Naive B cell (primary cell): ENCODE measurements around the gene ATAD2B. TPM values are rescaled to one million over a fixed set of nuclear protein-coding genes. Genes with fewer than 3 reads are reported as not detected.
A peak's percentile ranks its signal among the peaks of the same experiment; 100 is the strongest.

Experiments
- ATAC-seq, 2 donors: fragments of 150-1000 bp; cut with Tn5 transposase; 2 replicates each; pipeline ENCODE4 v1.10.0; 2021; ENCODE audit warnings: low read depth in 2 of 2, mild to moderate bottlenecking in 2 of 2, moderate library complexity in 2 of 2
- DNase-seq: peaks from one replicate; pipeline ENCODE4 v3.0.0; 2022
- H3K27ac Mint-ChIP-seq, 6 donors: one replicate each; pipeline ENCODE4 v1.8.0; 2020 to 2022; ENCODE audit warnings: mild to moderate bottlenecking in 6 of 6, mixed read lengths in 6 of 6, moderate library complexity in 5 of 6, inconsistent platforms in 2 of 6
- H3K27me3 Mint-ChIP-seq, 3 donors: one replicate each; pipeline ENCODE4 v1.8.0; 2021 to 2022; ENCODE audit warnings: mixed read lengths in 3 of 3, mild to moderate bottlenecking in 1 of 3
- H3K36me3 Mint-ChIP-seq, 2 donors: one replicate each; pipeline ENCODE4 v1.8.0; 2020 to 2022; ENCODE audit warnings: mixed read lengths in 2 of 2, inconsistent platforms in 1 of 2, mild to moderate bottlenecking in 1 of 2
- H3K4me1 Mint-ChIP-seq, 3 donors: one replicate each; pipeline ENCODE4 v1.8.0; 2020 to 2022; ENCODE audit warnings: mixed read lengths in 3 of 3, inconsistent platforms in 1 of 3, mild to moderate bottlenecking in 1 of 3, moderate library complexity in 1 of 3
- H3K4me3 Mint-ChIP-seq, 8 donors: one replicate each; pipeline ENCODE4 v1.8.0; 2020 to 2022; ENCODE audit warnings: mild to moderate bottlenecking in 8 of 8, mixed read lengths in 8 of 8, moderate library complexity in 8 of 8, inconsistent platforms in 2 of 8
- H3K9me3 Mint-ChIP-seq, 7 donors: one replicate each; pipeline ENCODE4 v1.8.0; 2020 to 2022; ENCODE audit warnings: mixed read lengths in 7 of 7, mild to moderate bottlenecking in 5 of 7, inconsistent platforms in 2 of 7, moderate library complexity in 1 of 7
- polyA plus RNA-seq, 6 donors: library from polyadenylated mRNA; unstranded; fragments of 300-500 nt; fragmentation: Illumina TruSeq; gene quantifications; one replicate each; pipeline ENCODE4 v1.2.3, GENCODE V29; 2021; ENCODE audit warnings: low read depth in 6 of 6

Gene ATAD2B
- polyA plus RNA-seq, 6 donors from 2014 or later, result 8.7 to 21.6 (median 15.0) TPM

- Mint-ChIP-seq H3K36me3 (no peaks in the 10 kb centered on the region), H3K4me3 (no peak overlapping the region), H3K4me1 (peaks cover 5 to 8% (median 6%) of the 10 kb centered on the region in 3 donors), H3K27me3 (peaks cover 0 to under 1% (median 0%) of the 10 kb centered on the region in 3 donors), H3K9me3 (no peaks in the 10 kb centered on the region), H3K27ac (peak overlapping the region in 1 of 6 donors; percentile 75)
- ATAC-seq (no peak), DNase-seq (no peak)
Observed at GRCh38 chr2:23934259-23934658, 7.3 kb upstream of the ATAD2B start.

GRCh38 chr2:23926290-23926749, 603 bp downstream of the ATAD2B start:
- peaks cover 40 to 47% (median 46%) of the 10 kb centered on the region in 3 donors for H3K4me1 Mint-ChIP-seq
- H3K4me3 Mint-ChIP-seq, result peak overlapping the region; percentile 93 to 99 (median 96)
- no peak for DNase-seq
- H3K9me3 Mint-ChIP-seq, result no peaks in the 10 kb centered on the region
- H3K27me3 Mint-ChIP-seq, result no peaks in the 10 kb centered on the region
- peak; percentile 11 to 14 for ATAC-seq
- peak overlapping the region; percentile 99 to 100 (median 100) for H3K27ac Mint-ChIP-seq
- no peaks in the 10 kb centered on the region for H3K36me3 Mint-ChIP-seq

GRCh38 chr2:23925702-23926289, 1.1 kb downstream of the ATAD2B start:
- ATAC-seq, result peak; percentile 69 to 70
- Mint-ChIP-seq H3K36me3 (no peaks in the 10 kb centered on the region), H3K4me1 (peaks cover 40 to 48% (median 46%) of the 10 kb centered on the region in 3 donors)

GRCh38 chr2:23924589-23925359, 2.1 kb downstream of the ATAD2B start:
- Mint-ChIP-seq H3K4me3 (peak overlapping the region in 6 of 8 donors; percentile 62 to 99 (median 95)), H3K4me1 (peaks cover 37 to 58% (median 53%) of the 10 kb centered on the region in 3 donors), H3K27me3 (no peaks in the 10 kb centered on the region), H3K9me3 (no peaks in the 10 kb centered on the region), H3K36me3 (no peaks in the 10 kb centered on the region), H3K27ac (peak overlapping the region in 2 of 6 donors; percentile 99 to 100)
- DNase-seq, result no peak
- no peak for ATAC-seq

More at GRCh38 chr2:23925702-23926289, 1.1 kb downstream of the ATAD2B start:
- Mint-ChIP-seq H3K9me3 (no peaks in the 10 kb centered on the region), H3K27ac (peak overlapping the region; percentile 99 to 100 (median 100)), H3K27me3 (no peaks in the 10 kb centered on the region), H3K4me3 (peak overlapping the region; percentile 93 to 99 (median 96))
- DNase-seq, result peak; percentile 90

DNA sequence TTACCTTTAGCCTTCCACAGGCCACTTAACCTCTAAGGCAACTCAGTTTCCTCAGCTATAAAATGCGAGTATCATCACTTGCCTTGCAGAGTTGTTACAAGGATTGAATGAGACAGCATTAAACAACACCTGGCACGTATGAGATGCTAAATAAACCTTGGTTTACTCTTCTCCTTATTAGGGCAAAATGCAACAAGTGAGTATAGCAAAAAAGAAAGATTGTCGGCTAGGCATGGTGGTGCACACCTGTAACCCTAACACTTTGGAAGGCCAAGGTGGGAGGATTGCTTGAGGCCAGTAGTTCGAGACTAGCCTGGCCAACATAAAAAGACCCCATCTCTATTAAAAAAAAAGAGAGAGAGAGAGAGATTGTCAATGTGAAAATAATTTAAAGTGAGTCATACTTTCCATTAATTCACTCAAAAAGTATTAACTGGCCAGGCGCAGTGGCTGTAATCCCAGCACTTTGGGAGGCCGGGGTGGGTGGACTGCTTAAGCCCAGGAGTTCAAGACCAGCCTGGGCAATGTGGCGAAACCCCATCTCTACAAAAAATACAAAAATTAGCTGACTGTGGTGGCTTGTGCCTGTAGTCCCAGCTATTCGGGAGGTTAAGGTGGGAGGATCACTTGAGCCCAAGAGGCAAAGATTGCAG, 8.0 kb downstream of the ATAD2B start:
- no peaks in the 10 kb centered on the region for H3K27me3 Mint-ChIP-seq
- peak overlapping the region in 3 of 6 donors; percentile 50 to 64 (median 51) for H3K27ac Mint-ChIP-seq
- H3K4me1 Mint-ChIP-seq, result peaks cover 34 to 73% (median 50%) of the 10 kb centered on the region in 3 donors
- ATAC-seq (no peak), DNase-seq (no peak)
- H3K36me3 Mint-ChIP-seq, result no peaks in the 10 kb centered on the region
- no peak overlapping the region for H3K4me3 Mint-ChIP-seq
- H3K9me3 Mint-ChIP-seq, result no peaks in the 10 kb centered on the region

DNA sequence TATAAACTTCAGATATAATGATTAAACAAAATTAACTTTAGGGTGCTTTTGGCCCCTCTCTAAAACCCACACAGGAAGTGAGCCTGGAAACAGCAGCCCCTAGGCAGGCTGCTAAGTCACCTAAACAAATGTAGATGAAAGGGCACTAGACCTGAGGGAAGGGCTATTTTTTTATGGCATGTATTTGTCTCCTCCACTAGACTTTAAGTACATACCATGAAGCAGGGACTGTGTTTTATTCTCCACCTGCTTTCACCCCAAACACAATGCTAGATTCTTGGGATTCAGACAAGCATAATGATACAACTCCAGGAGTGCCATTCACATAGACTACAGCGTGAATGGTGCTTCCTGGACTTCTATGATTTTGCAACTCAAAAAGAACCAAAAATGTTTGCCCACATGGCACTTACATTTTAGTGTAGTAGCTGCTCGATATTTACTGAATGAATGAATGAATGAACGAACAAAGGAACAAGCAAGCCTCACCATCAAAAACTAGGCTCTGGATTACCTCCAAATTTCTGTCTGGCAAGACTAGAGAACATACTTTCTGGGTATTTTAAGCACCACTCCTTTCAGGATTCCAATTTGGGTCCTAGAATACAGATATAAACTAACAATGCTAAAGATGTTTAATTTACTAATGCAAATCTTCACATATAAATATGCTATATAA, 10.1 kb downstream of the ATAD2B start:
- H3K27ac Mint-ChIP-seq, result peak overlapping the region in 3 of 6 donors; percentile 14 to 57 (median 28)
- H3K27me3 Mint-ChIP-seq, result no peaks in the 10 kb centered on the region

DNA sequence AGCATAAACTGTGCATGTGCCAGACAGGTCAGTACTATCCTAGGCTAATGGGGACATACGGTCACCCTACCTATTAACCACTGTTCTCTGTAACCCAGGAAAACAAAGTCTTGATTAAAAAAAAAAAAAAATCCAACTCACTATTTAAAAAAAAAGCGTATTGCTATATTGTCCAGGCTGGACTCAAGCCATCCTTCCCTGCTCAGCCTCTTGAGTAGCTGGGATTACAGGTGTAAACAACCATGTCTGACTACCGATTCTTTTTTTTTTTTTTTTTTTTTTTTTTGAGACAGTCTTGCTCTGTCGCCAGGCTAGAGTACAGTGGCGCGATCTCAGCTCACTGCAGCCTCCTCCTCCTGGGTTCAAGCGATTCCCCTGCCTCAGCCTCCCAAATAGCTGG, 11.6 kb downstream of the ATAD2B start:
- no peak for ATAC-seq
- Mint-ChIP-seq H3K36me3 (no peaks in the 10 kb centered on the region), H3K4me1 (peaks cover 32 to 74% (median 61%) of the 10 kb centered on the region in 3 donors), H3K4me3 (no peak overlapping the region), H3K9me3 (no peaks in the 10 kb centered on the region), H3K27me3 (no peaks in the 10 kb centered on the region), H3K27ac (no peak overlapping the region)
- no peak for DNase-seq

More for the DNA sequence above, 10.1 kb downstream of the ATAD2B start:
- Mint-ChIP-seq H3K9me3 (no peaks in the 10 kb centered on the region), H3K4me1 (peaks cover 25 to 68% (median 53%) of the 10 kb centered on the region in 3 donors), H3K4me3 (peak overlapping the region in 3 of 8 donors; percentile 25 to 48 (median 27)), H3K36me3 (no peaks in the 10 kb centered on the region)
- ATAC-seq (peak; percentile 40 to 56), DNase-seq (no peak)

- Mint-ChIP-seq H3K27me3 (no peaks in the 10 kb centered on the region), H3K4me1 (peaks cover 26 to 56% (median 45%) of the 10 kb centered on the region in 3 donors), H3K4me3 (peak overlapping the region in 1 of 8 donors; percentile 40), H3K36me3 (no peaks in the 10 kb centered on the region), H3K9me3 (no peaks in the 10 kb centered on the region), H3K27ac (peak overlapping the region in 1 of 6 donors; percentile 85)
- ATAC-seq, result no peak
- no peak for DNase-seq
Observed at GRCh38 chr2:23912054-23912453, 14.9 kb downstream of the ATAD2B start.

DNA sequence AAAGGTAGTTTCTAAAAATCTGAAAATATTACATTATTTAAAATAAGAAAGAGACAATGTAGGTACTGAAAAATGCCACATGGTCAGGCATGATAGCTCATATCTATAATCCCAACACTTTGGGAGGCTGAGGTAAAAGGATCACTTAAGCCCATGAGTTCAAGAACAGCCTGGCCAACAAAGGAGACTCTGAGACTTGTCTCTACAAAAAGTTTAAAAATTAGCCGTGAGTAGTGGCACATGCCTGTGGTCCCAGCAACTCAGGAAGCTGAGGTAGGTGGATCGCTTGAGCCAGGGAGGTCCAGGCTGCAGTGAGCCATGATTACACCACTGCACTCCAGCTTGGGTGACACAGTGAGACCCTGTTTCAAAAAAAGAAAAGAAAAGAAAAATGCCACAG, 21.8 kb downstream of the ATAD2B start:
- Mint-ChIP-seq H3K36me3 (no peaks in the 10 kb centered on the region), H3K27me3 (no peaks in the 10 kb centered on the region), H3K4me3 (no peak overlapping the region), H3K27ac (no peak overlapping the region), H3K4me1 (peaks cover 19 to 35% (median 27%) of the 10 kb centered on the region in 3 donors), H3K9me3 (no peaks in the 10 kb centered on the region)
- no peak for DNase-seq
- ATAC-seq, result no peak

- no peak overlapping the region for H3K4me3 Mint-ChIP-seq
- H3K36me3 Mint-ChIP-seq, result no peaks in the 10 kb centered on the region
- no peak for ATAC-seq
- H3K27me3 Mint-ChIP-seq, result no peaks in the 10 kb centered on the region
- peak overlapping the region in 1 of 6 donors; percentile 24 for H3K27ac Mint-ChIP-seq
- peaks cover 19 to 35% (median 26%) of the 10 kb centered on the region in 3 donors for H3K4me1 Mint-ChIP-seq
- no peaks in the 10 kb centered on the region for H3K9me3 Mint-ChIP-seq
- no peak for DNase-seq
Observed at GRCh38 chr2:23904692-23905091, 22.2 kb downstream of the ATAD2B start.

- no peaks in the 10 kb centered on the region for H3K36me3 Mint-ChIP-seq
- no peak for DNase-seq
- H3K27me3 Mint-ChIP-seq, result no peaks in the 10 kb centered on the region
- H3K4me1 Mint-ChIP-seq, result peaks cover 15 to 39% (median 22%) of the 10 kb centered on the region in 3 donors
- H3K27ac Mint-ChIP-seq, result peak overlapping the region in 1 of 6 donors; percentile 1
- ATAC-seq, result no peak
- no peak overlapping the region for H3K4me3 Mint-ChIP-seq
- H3K9me3 Mint-ChIP-seq, result no peaks in the 10 kb centered on the region
Observed at GRCh38 chr2:23904215-23904614, 22.7 kb downstream of the ATAD2B start.

DNA sequence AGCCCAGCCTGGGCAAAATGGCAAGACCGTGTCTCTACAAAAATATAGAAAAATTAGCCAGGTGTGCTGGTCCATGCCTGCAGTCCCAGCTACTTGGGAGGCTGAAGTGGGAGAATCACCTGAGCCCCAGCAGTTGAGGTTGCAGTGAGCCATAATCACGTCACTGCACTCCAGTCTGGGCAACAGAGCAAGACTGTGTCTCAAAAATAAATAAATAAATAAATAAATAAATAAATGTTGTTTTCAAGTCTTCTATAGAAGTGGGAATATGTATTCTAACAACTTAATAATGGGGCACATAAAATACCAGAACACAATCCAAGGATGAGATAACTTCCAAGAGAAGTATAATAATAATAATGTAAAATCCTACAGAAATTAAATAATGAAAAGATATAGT, 23.9 kb downstream of the ATAD2B start:
- Mint-ChIP-seq H3K36me3 (peaks cover 0 to 6% of the 10 kb centered on the region in 2 donors), H3K9me3 (peaks cover 0 to 4% (median 2%) of the 10 kb centered on the region in 7 donors), H3K27ac (no peak overlapping the region), H3K27me3 (no peaks in the 10 kb centered on the region), H3K4me1 (peaks cover 18 to 45% (median 25%) of the 10 kb centered on the region in 3 donors), H3K4me3 (no peak overlapping the region)
- DNase-seq, result no peak
- ATAC-seq, result no peak
